B cell (primary cell): ENCODE results near the gene DRC7. TPM values are rescaled to one million over a fixed set of nuclear protein-coding genes. Genes with fewer than 3 reads are reported as not detected.

ENCODE experiments used
- ATAC-seq: fragments of 200-7000 bp; cut with Tn5 transposase; one replicate; pipeline ENCODE4 v1.10.0; 2021; ENCODE audit warnings: low read depth, mild to moderate bottlenecking, moderate number of reproducible peaks, moderate library complexity
- CTCF ChIA-PET: fragments of 350-600 bp; sonication (Branson Sonifier 250); formaldehyde crosslinking; loops from one replicate; lab custom pipeline; 2021; ENCODE audit warnings: antibody characterized with exemption, inconsistent platforms; lab: Charles Lee
- POLR2A ChIA-PET: fragments of 350-600 bp; sonication (Branson Sonifier 250); formaldehyde crosslinking; loops from one replicate; lab custom pipeline; 2021; ENCODE audit warnings: antibody characterized with exemption; lab: Charles Lee
- DNase-seq: peaks from one replicate; pipeline ENCODE4 v3.0.0; 2013
- H2AFZ ChIP-seq: 2 replicates; pipeline ENCODE4 v1.6.1; 2012; ENCODE audit warnings: mild to moderate bottlenecking, low read depth, low read length; ENCODE audit not compliant: insufficient read depth, poor library complexity, severe bottlenecking
- H3K27ac ChIP-seq, 2 donors: 1 replicate in 1 of 2; 2 replicates in 1 of 2; pipeline ENCODE4 v1.5.1; 2012 to 2013; ENCODE audit warnings: low read length in 2 of 2, mild to moderate bottlenecking in 2 of 2, moderate library complexity in 1 of 2
- H3K27me3 ChIP-seq, 4 experiments: fragments of 200-600 bp in 1 of 4; sonication (generic) in 1 of 4; replicated peaks in 1 of 4; 1 replicate in 2 of 4; 2 replicates in 2 of 4; pipeline versions ENCODE4 v1.6.1 to v1.7.0; 2013 to 2016; ENCODE audit warnings: low read length in 3 of 4, mild to moderate bottlenecking in 2 of 4, mixed read lengths in 1 of 4, moderate library complexity in 1 of 4; ENCODE audit not compliant: insufficient read depth in 4 of 4, control insufficient read depth in 3 of 4; ENCODE audit errors: control extremely low read depth in 1 of 4
- H3K36me3 ChIP-seq, 2 experiments: replicated peaks in 1 of 2; 1 replicate in 1 of 2; 2 replicates in 1 of 2; pipeline versions ENCODE4 v1.6.1 to v1.7.1; 2013; ENCODE audit warnings: low read length in 1 of 2; ENCODE audit not compliant: insufficient read depth in 2 of 2, control insufficient read depth in 1 of 2; ENCODE audit errors: control extremely low read depth in 1 of 2, extremely low read depth in 1 of 2
- H3K4me1 ChIP-seq, 2 donors: fragments of 200-600 bp in 1 of 2; sonication (generic) in 1 of 2; 1 replicate in 1 of 2; 2 replicates in 1 of 2; pipeline versions ENCODE4 v1.5.1 to v1.6.1; 2013 to 2017; ENCODE audit warnings: low read length in 2 of 2; ENCODE audit not compliant: control insufficient read depth in 2 of 2, insufficient read depth in 2 of 2
- H3K4me2 ChIP-seq: replicated peaks from 2 replicates; pipeline ENCODE3; 2012; ENCODE audit warnings: mild to moderate bottlenecking, low read depth, low read length; ENCODE audit not compliant: poor library complexity, severe bottlenecking
- H3K4me3 ChIP-seq, 5 experiments: fragments of 200-600 bp in 1 of 5; sonication (generic) in 1 of 5; 1 replicate in 3 of 5; 2 replicates in 2 of 5; pipeline versions ENCODE4 v1.5.1 to v1.7.0; 2011 to 2016; ENCODE audit warnings: low read length in 4 of 5, mild to moderate bottlenecking in 4 of 5, low read depth in 2 of 5, control low read depth in 1 of 5, moderate library complexity in 1 of 5; ENCODE audit not compliant: insufficient read depth in 1 of 5; ENCODE audit errors: control extremely low read depth in 1 of 5, extremely low read depth in 1 of 5
- H3K79me2 ChIP-seq: fragments of 200-600 bp; sonication (generic); one replicate; pipeline ENCODE4 v1.6.0; 2016; ENCODE audit warnings: low read length; ENCODE audit not compliant: control insufficient read depth, insufficient read depth
- H3K9ac ChIP-seq: fragments of 200-600 bp; sonication (generic); 2 replicates; pipeline ENCODE4 v1.6.1; 2017; ENCODE audit warnings: mild to moderate bottlenecking, low read length, moderate library complexity
- H3K9me3 ChIP-seq, 3 donors: one replicate each; pipeline versions ENCODE4 v1.6.1 to v1.7.1; 2013; ENCODE audit warnings: low read length in 2 of 3; ENCODE audit not compliant: control insufficient read depth in 2 of 3, insufficient read depth in 1 of 3; ENCODE audit errors: control extremely low read depth in 1 of 3
- H4K20me1 ChIP-seq: 2 replicates; pipeline ENCODE4 v1.6.0; 2012; ENCODE audit warnings: mild to moderate bottlenecking, low read length; ENCODE audit not compliant: insufficient read depth, control insufficient read depth, poor library complexity, severe bottlenecking
- H3K27ac Mint-ChIP-seq: one replicate; pipeline ENCODE4 v1.8.0; 2021; ENCODE audit warnings: mixed read lengths
- H3K27me3 Mint-ChIP-seq: one replicate; pipeline ENCODE4 v1.8.0; 2021; ENCODE audit warnings: mixed read lengths
- H3K4me1 Mint-ChIP-seq: one replicate; pipeline ENCODE4 v1.8.0; 2021; ENCODE audit warnings: mixed read lengths
- H3K4me3 Mint-ChIP-seq: one replicate; pipeline ENCODE4 v1.8.0; 2021; ENCODE audit warnings: mixed read lengths
- H3K9me3 Mint-ChIP-seq: one replicate; pipeline ENCODE4 v1.8.0; 2022; ENCODE audit warnings: mixed read lengths; ENCODE audit not compliant: insufficient read depth
- EZH2 ChIP-seq: IDR thresholded peaks from 2 replicates; pipeline ENCODE4 v1.6.1; 2012; ENCODE audit warnings: borderline replicate concordance, low read depth, mild to moderate bottlenecking, moderate library complexity, low read length; ENCODE audit not compliant: insufficient read depth, poor library complexity, severe bottlenecking
- WGBS: methylation state at CpG from one replicate; pipeline ENCODE4 v1.1.5; 2013; ENCODE audit warnings: missing lambda C conversion rate; ENCODE audit not compliant: insufficient coverage; 5-methylcytosine and 5-hydroxymethylcytosine counted together
- intact Hi-C: fragments of 100-400 bp; cut with micrococcal nuclease; formaldehyde crosslinking; loops from one replicate; pipeline ENCODE4 v1.10.0; 2022
- polyA plus RNA-seq: library from polyadenylated mRNA; depleted of rRNA; stranded (reverse); fragments of >200 nt; gene quantifications from 2 replicates; pipeline ENCODE4 v1.2.3, GENCODE V29; 2012
- total RNA-seq, 2 donors: library from RNA; stranded (reverse); fragments of 120-200 nt in 1 of 2; gene quantifications; 1 replicate in 1 of 2; 2 replicates in 1 of 2; pipeline versions ENCODE4 v1.2.3 to v1.2.4, GENCODE V29; 2013 to 2022
- TF ChIP-seq, protein P1 (sequence below): fragments of 200-600 bp; IDR thresholded peaks from one replicate; pipeline ENCODE4 v1.8.0; 2022; ENCODE audit warnings: antibody characterized with exemption, mild to moderate bottlenecking

The DRC7 gene
- total and polyA plus RNA-seq, 2 donors (not counting 1 experiment from before 2014, with no cell fraction given), result 0.12 to 0.22 TPM

DNA sequence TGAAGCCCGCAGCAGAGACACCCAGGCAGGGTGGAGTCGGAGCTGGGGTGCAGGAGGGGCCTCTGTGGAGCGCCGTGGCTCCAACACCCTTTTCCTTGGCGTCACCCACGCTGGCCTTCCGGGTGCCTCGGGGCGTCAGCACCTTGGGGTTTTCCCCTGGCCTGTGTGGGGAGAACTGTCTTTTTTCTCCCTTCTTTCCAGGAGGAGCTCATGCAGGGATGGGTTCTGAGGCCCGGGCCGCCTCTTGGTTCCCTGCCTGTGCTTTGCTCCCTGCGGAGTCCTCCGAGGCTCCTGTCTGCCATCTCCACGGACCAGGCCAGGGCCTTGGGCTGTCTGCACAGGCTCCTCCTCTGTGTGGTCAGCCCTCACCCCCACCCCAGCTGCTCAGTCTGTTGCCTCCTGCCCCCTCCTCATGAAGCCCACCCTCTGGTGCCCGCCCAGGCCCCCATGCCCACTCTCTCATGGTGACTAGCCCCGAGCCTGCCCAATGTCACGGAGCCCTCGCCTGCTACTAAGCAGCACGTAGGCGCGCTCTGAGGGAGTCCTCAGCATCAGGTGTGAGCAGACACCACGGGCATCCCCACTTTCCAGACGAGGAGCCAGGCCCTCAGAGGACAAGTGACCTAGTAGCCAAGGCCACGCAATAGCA lies 45.9 kb downstream of the DRC7 start:
- peaks cover 9% of the 10 kb centered on the region for H3K79me2 ChIP-seq
- Mint-ChIP-seq H3K9me3 (no peaks in the 10 kb centered on the region), H3K27me3 (no peaks in the 10 kb centered on the region), H3K27ac (no peak overlapping the region), H3K4me1 (peaks cover 20% of the 10 kb centered on the region), H3K4me3 (no peak overlapping the region)
- no peak overlapping the region for H3K27ac ChIP-seq
- ATAC-seq (no peak), DNase-seq (no peak)
- ChIA-PET POLR2A (no interaction called here), CTCF (interaction anchor here (0.7 kb wide), 1 partner anchor 279 kb away, joined by 3 read pairs; no protein-coding TSS in a partner anchor)
- no peaks in the 10 kb centered on the region for H3K9me3 ChIP-seq
- no peaks in the 10 kb centered on the region for H4K20me1 ChIP-seq
- no peak overlapping the region for H2AFZ ChIP-seq
- no peak overlapping the region for H3K4me2 ChIP-seq
- H3K9ac ChIP-seq, result no peak overlapping the region
- no peaks in the 10 kb centered on the region for H3K27me3 ChIP-seq
- H3K4me3 ChIP-seq, result no peak overlapping the region
- TF ChIP-seq EZH2, result no peak
- TF ChIP-seq, protein P1, sequence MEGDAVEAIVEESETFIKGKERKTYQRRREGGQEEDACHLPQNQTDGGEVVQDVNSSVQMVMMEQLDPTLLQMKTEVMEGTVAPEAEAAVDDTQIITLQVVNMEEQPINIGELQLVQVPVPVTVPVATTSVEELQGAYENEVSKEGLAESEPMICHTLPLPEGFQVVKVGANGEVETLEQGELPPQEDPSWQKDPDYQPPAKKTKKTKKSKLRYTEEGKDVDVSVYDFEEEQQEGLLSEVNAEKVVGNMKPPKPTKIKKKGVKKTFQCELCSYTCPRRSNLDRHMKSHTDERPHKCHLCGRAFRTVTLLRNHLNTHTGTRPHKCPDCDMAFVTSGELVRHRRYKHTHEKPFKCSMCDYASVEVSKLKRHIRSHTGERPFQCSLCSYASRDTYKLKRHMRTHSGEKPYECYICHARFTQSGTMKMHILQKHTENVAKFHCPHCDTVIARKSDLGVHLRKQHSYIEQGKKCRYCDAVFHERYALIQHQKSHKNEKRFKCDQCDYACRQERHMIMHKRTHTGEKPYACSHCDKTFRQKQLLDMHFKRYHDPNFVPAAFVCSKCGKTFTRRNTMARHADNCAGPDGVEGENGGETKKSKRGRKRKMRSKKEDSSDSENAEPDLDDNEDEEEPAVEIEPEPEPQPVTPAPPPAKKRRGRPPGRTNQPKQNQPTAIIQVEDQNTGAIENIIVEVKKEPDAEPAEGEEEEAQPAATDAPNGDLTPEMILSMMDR, result no peak
- WGBS, result 98% methylated on average over 22 of the region's 24 CpGs
- intact Hi-C loops, result no loop called here
- peaks cover 0 to 3% of the 10 kb centered on the region in 2 experiments for H3K36me3 ChIP-seq
- peaks cover 10 to 12% of the 10 kb centered on the region in 2 donors for H3K4me1 ChIP-seq

DNA sequence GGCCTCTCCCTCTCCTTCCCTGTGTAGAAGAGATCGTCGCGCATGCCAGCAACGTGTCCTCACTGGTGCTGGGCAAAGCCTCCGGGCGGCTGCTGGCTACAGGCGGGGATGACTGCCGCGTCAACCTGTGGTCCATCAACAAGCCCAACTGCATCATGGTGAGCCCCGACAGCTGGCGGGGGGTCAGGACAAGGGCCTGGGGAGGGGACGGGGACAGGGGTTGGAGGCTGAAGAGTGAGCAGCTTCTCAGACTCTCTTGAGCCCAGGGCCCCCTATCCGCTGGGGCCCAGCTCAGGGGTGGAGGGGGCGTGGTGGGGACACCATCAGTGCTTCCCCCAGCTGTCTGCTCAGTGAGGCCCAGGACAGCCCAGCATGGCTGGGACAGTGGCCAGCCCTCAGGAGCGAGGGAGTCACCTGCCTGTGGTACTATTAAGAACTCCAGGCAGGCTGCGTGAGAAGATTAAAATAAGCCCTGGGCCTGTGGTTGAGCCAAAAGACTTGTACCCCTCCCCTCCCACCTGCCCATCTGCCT lies 47.1 kb downstream of the DRC7 start:
- CTCF ChIA-PET, result no interaction called here
- peaks cover 9% of the 10 kb centered on the region for H3K4me1 Mint-ChIP-seq
- no peak overlapping the region for H3K9ac ChIP-seq

More for the DNA sequence above, 47.1 kb downstream of the DRC7 start:
- DNase-seq (no peak), ATAC-seq (no peak)
- Histone ChIP-seq H3K4me2 (no peak overlapping the region), H3K9me3 (no peaks in the 10 kb centered on the region), H3K27me3 (no peaks in the 10 kb centered on the region), H3K36me3 (peaks cover 0 to 3% of the 10 kb centered on the region in 2 experiments), H3K4me3 (no peak overlapping the region), H3K27ac (no peak overlapping the region), H3K4me1 (peaks cover 2 to 3% of the 10 kb centered on the region in 2 donors), H3K79me2 (peaks cover 9% of the 10 kb centered on the region), H4K20me1 (no peaks in the 10 kb centered on the region), H2AFZ (no peak overlapping the region)
- H3K27me3 Mint-ChIP-seq, result no peaks in the 10 kb centered on the region
- no peaks in the 10 kb centered on the region for H3K9me3 Mint-ChIP-seq
- no peak overlapping the region for H3K4me3 Mint-ChIP-seq
- 93% methylated on average over 11 of the region's 16 CpGs for WGBS
- intact Hi-C loops, result no loop called here
- H3K27ac Mint-ChIP-seq, result no peak overlapping the region
- no peak for TF ChIP-seq EZH2
- TF ChIP-seq, protein P1, result no peak
- POLR2A ChIA-PET, result no interaction called here
